WTC11 (cell line): ENCODE results near the gene GNG2. TPM values are rescaled to one million over a fixed set of nuclear protein-coding genes. Genes with fewer than 3 reads are reported as not detected.

Source experiments
- ATAC-seq: fragments of 200-7000 bp; cut with Tn5 transposase; 2 replicates; pipeline ENCODE4 v1.10.0; 2021; ENCODE audit warnings: mild to moderate bottlenecking, moderate library complexity
- CTCF ChIA-PET: fragments of 300-600 bp; sonication (Branson Sonifier 250); formaldehyde crosslinking; loops from one replicate; lab custom pipeline; 2021; ENCODE audit warnings: antibody characterized with exemption; lab: Charles Lee
- POLR2A ChIA-PET: fragments of 350-600 bp; sonication (Branson Sonifier 250); formaldehyde crosslinking; loops from one replicate; lab custom pipeline; 2021; ENCODE audit warnings: antibody characterized with exemption; lab: Charles Lee
- DNase-seq: peaks from one replicate; pipeline ENCODE4 v3.0.0; 2021; ENCODE audit warnings: low spot score
- H3K27ac Mint-ChIP-seq: 2 replicates; pipeline ENCODE4 v1.8.0; 2021; ENCODE audit warnings: mixed read lengths
- H3K27me3 Mint-ChIP-seq: 2 replicates; pipeline ENCODE4 v1.8.0; 2021; ENCODE audit warnings: low read depth, mild to moderate bottlenecking, moderate library complexity, mixed read lengths
- H3K36me3 Mint-ChIP-seq: 2 replicates; pipeline ENCODE4 v1.8.0; 2021; ENCODE audit warnings: mixed read lengths
- H3K4me1 Mint-ChIP-seq: 2 replicates; pipeline ENCODE4 v1.8.0; 2022; ENCODE audit warnings: mixed read lengths
- H3K4me3 Mint-ChIP-seq: 2 replicates; pipeline ENCODE4 v1.8.0; 2021; ENCODE audit warnings: mild to moderate bottlenecking, moderate library complexity, mixed read lengths
- H3K9me3 Mint-ChIP-seq: 2 replicates; pipeline ENCODE4 v1.8.0; 2021; ENCODE audit warnings: mixed read lengths
- AR ChIP-seq: fragments of 250-450 bp; sonication (Bioruptor Pico); IDR thresholded peaks from 2 replicates; pipeline ENCODE4 v1.9.0; 2021; ENCODE audit warnings: mild to moderate bottlenecking
- CBFB ChIP-seq: sonication (generic); formaldehyde crosslinking; IDR thresholded peaks from 2 replicates; pipeline ENCODE4 v1.8.1; 2022; ENCODE audit warnings: mild to moderate bottlenecking, low read depth, missing genetic modification reagents
- ESRRA ChIP-seq: sonication (generic); formaldehyde crosslinking; IDR thresholded peaks from 2 replicates; pipeline ENCODE4 v1.8.1; 2022; ENCODE audit warnings: mild to moderate bottlenecking, missing genetic modification reagents, borderline replicate concordance
- FOXP4 ChIP-seq: sonication (generic); formaldehyde crosslinking; IDR thresholded peaks from 2 replicates; pipeline ENCODE4 v1.8.0; 2022; ENCODE audit warnings: mild to moderate bottlenecking, missing genetic modification reagents
- GABPB1 ChIP-seq: sonication (generic); formaldehyde crosslinking; IDR thresholded peaks from 2 replicates; pipeline ENCODE4 v1.8.1; 2023; ENCODE audit warnings: mild to moderate bottlenecking, missing genetic modification reagents
- HMGA2 ChIP-seq: fragments of 250-450 bp; sonication (Bioruptor Pico); IDR thresholded peaks from 2 replicates; pipeline ENCODE4 v1.4.0; 2021; ENCODE audit warnings: mild to moderate bottlenecking, moderate library complexity
- IRF1 ChIP-seq: sonication (generic); formaldehyde crosslinking; IDR thresholded peaks from 2 replicates; pipeline ENCODE4 v1.8.0; 2023; ENCODE audit warnings: missing genetic modification reagents
- NFATC4 ChIP-seq: fragments of 250-450 bp; sonication (Bioruptor Pico); IDR thresholded peaks from 2 replicates; pipeline ENCODE4 v1.9.0; 2021; ENCODE audit warnings: mild to moderate bottlenecking
- NFE2L1 ChIP-seq: sonication (generic); formaldehyde crosslinking; IDR thresholded peaks from 2 replicates; pipeline ENCODE4 v1.8.1; 2023; ENCODE audit warnings: missing genetic modification reagents
- NR3C1 ChIP-seq: sonication (generic); formaldehyde crosslinking; conservative IDR thresholded peaks from 2 replicates; pipeline ENCODE4 v1.8.1; 2023; ENCODE audit warnings: low read depth, mild to moderate bottlenecking, missing genetic modification reagents
- SMAD3 ChIP-seq: sonication (generic); formaldehyde crosslinking; IDR thresholded peaks from 2 replicates; pipeline ENCODE4 v1.8.0; 2022; ENCODE audit warnings: missing genetic modification reagents, mild to moderate bottlenecking, borderline replicate concordance
- SP1 ChIP-seq: sonication (generic); formaldehyde crosslinking; conservative IDR thresholded peaks from 2 replicates; pipeline ENCODE4 v1.8.1; 2022; ENCODE audit warnings: missing genetic modification reagents
- TP53 ChIP-seq: sonication (generic); formaldehyde crosslinking; IDR thresholded peaks from 2 replicates; pipeline ENCODE4 v1.8.1; 2023; ENCODE audit warnings: mild to moderate bottlenecking, missing genetic modification reagents
- ZBTB43 ChIP-seq: sonication (generic); formaldehyde crosslinking; IDR thresholded peaks from 2 replicates; pipeline ENCODE4 v1.8.1; 2023; ENCODE audit warnings: mild to moderate bottlenecking, missing genetic modification reagents
- ZNF138 ChIP-seq: sonication (generic); formaldehyde crosslinking; conservative IDR thresholded peaks from 2 replicates; pipeline ENCODE4 v1.8.1; 2022; ENCODE audit warnings: mild to moderate bottlenecking, moderate library complexity, missing genetic modification reagents
- ZNF317 ChIP-seq: sonication (generic); formaldehyde crosslinking; IDR thresholded peaks from 2 replicates; pipeline ENCODE4 v1.8.1; 2023; ENCODE audit warnings: low read depth, mild to moderate bottlenecking, moderate library complexity, missing genetic modification reagents, borderline replicate concordance
- ZNF416 ChIP-seq: fragments of 250-450 bp; sonication (Bioruptor Pico); IDR thresholded peaks from 2 replicates; pipeline ENCODE4 v1.9.0; 2021; ENCODE audit warnings: mild to moderate bottlenecking, inconsistent platforms
- ZNF532 ChIP-seq: fragments of 250-450 bp; sonication (Bioruptor Pico); IDR thresholded peaks from 2 replicates; pipeline ENCODE4 v1.9.0; 2021; ENCODE audit warnings: mild to moderate bottlenecking, borderline replicate concordance
- ZNF671 ChIP-seq: fragments of 250-450 bp; sonication (Bioruptor Pico); IDR thresholded peaks from 2 replicates; pipeline ENCODE4 v1.8.0; 2021; ENCODE audit warnings: mild to moderate bottlenecking
- total RNA-seq: library from RNA; stranded (reverse); gene quantifications from 3 replicates; pipeline ENCODE4 v1.2.3, GENCODE V29; 2021

Gene GNG2
- total RNA-seq, 1 experiment from 2014 or later = 10.7 TPM

DNA sequence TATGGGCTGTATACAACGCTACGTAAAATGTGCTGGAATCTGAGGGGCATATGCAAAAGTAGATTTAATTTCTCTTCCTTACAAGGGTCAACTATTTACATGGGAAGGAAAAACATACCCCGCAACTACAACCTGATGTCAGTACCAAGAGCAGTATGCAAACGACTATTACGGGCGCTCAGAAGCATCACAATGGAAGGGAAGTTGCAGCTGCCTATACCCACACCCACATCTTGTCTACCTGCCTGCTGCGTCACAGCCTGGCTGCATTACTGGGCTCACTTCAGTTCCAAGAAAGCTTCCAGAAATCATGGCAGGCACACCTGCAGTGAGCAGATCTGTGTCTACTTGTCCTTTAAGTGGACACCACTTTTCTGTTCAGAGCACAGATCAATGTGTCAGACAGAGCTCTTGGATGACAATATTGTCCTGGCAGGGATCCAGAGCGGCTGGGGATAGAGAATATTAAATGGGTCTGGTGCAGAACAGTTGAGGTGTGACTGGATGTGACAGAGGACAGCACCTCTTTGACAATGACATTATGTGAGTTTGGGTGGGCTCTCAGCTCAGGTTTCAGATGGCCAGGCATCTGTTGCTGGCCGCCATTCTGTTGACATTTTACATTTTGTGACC lies 41.5 kb upstream of the GNG2 start:
- no peak for TF ChIP-seq SP1
- no peak for TF ChIP-seq HMGA2 (CRISPR knock-in tag)
- TF ChIP-seq AR (CRISPR knock-in tag) = no peak
- no peak for TF ChIP-seq ZBTB43 (CRISPR knock-in tag)
- TF ChIP-seq ZNF317 (CRISPR knock-in tag) = no peak
- no peak for TF ChIP-seq IRF1 (CRISPR knock-in tag)
- TF ChIP-seq ZNF671 (CRISPR knock-in tag) = no peak
- no peak for TF ChIP-seq NFE2L1 (CRISPR knock-in tag)
- no peak for TF ChIP-seq FOXP4 (CRISPR knock-in tag)
- no peak for TF ChIP-seq ESRRA (CRISPR knock-in tag)
- ATAC-seq = peak; percentile 71
- Mint-ChIP-seq H3K4me1 (peaks cover 23% of the 10 kb centered on the region), H3K27ac (peak overlapping the region; percentile 24; the same call in 1 of the 2 replicates), H3K4me3 (no peak overlapping the region), H3K36me3 (peaks cover 8% of the 10 kb centered on the region), H3K9me3 (peaks cover 20% of the 10 kb centered on the region), H3K27me3 (no peaks in the 10 kb centered on the region)
- POLR2A ChIA-PET = no interaction called here
- DNase-seq = no peak
- CTCF ChIA-PET = interaction anchor here (1.3 kb wide), 1 partner anchor 160 kb away, joined by 6 read pairs; no protein-coding TSS in a partner anchor

- TF ChIP-seq SMAD3 = no peak
- TF ChIP-seq AR (CRISPR knock-in tag) = no peak
- no peak for TF ChIP-seq ZNF317 (CRISPR knock-in tag)
- no peak for TF ChIP-seq TP53
- TF ChIP-seq NR3C1 (CRISPR knock-in tag) = no peak
- TF ChIP-seq ZNF416 (CRISPR knock-in tag) = no peak
- TF ChIP-seq GABPB1 (CRISPR knock-in tag) = no peak
- no peak for TF ChIP-seq ESRRA (CRISPR knock-in tag)
- no peak for TF ChIP-seq ZNF671 (CRISPR knock-in tag)
- no peak for TF ChIP-seq CBFB (CRISPR knock-in tag)
- TF ChIP-seq ZNF138 = no peak
- no peak for TF ChIP-seq ZNF532
- no peak for TF ChIP-seq NFATC4 (CRISPR knock-in tag)
- no peak for DNase-seq
- no peak overlapping the region for H3K27ac Mint-ChIP-seq
- H3K4me3 Mint-ChIP-seq = no peak overlapping the region
- ChIA-PET POLR2A (no interaction called here), CTCF (no interaction called here)
- peaks cover 19% of the 10 kb centered on the region for H3K4me1 Mint-ChIP-seq
- ATAC-seq = no peak
- no peaks in the 10 kb centered on the region for H3K27me3 Mint-ChIP-seq
- H3K9me3 Mint-ChIP-seq = peaks cover 20% of the 10 kb centered on the region
- H3K36me3 Mint-ChIP-seq = peaks cover 8% of the 10 kb centered on the region
Observed at GRCh38 chr14:51821822-51822221, 38.6 kb upstream of the GNG2 start.
